A549 (cell line): ENCODE measurements around the gene CISD3. TPM values are rescaled to one million over a fixed set of nuclear protein-coding genes. Genes with fewer than 3 reads are reported as not detected.

ENCODE experiments used
- ATAC-seq, 2 experiments: fragments of 200-7000 bp in 1 of 2; fragments of >200 bp in 1 of 2; cut with Nextera tagmentation in 1 of 2; cut with Tn5 transposase in 1 of 2; 3 replicates each; pipeline versions ENCODE4 v1.8.0 to v1.9.1; 2018 to 2020; ENCODE audit warnings: mild to moderate bottlenecking in 1 of 2, moderate library complexity in 1 of 2
- CTCF ChIA-PET: fragments of 300-600 bp; sonication (Branson Sonifier 250); formaldehyde crosslinking; extraction: SDS; loops from one replicate; lab custom pipeline; 2021; ENCODE audit warnings: antibody characterized with exemption, inconsistent platforms; lab: Yijun Ruan, JAX
- POLR2A ChIA-PET: fragments of 350-600 bp; formaldehyde crosslinking; extraction: SDS; loops from one replicate; lab custom pipeline; 2021; ENCODE audit warnings: antibody characterized with exemption, inconsistent platforms; lab: Yijun Ruan, JAX
- DNase-seq, 2 experiments: peaks; one replicate each; pipeline versions ENCODE4 v3.0.0 to v3.0.0-alpha.2; 2011 to 2016; ENCODE audit warnings: low read depth in 1 of 2, low spot score in 1 of 2
- FAIRE-seq: peaks from 2 replicates; lab custom pipeline; 2011; peaks lifted over from hg19 to GRCh38; lab: Jason Lieb, UNC
- H3K27ac ChIP-seq, 2 experiments: fragments of >200 bp; sonication (Bioruptor Twin); formaldehyde crosslinking; 3 replicates each; pipeline ENCODE4 v1.5.1; 2016 to 2017
- H3K4me1 ChIP-seq: fragments of >200 bp; sonication (Bioruptor Twin); formaldehyde crosslinking; 3 replicates; pipeline ENCODE4 v1.6.1; 2016
- H3K4me2 ChIP-seq: fragments of >200 bp; sonication (Bioruptor Twin); formaldehyde crosslinking; 3 replicates; pipeline ENCODE4 v1.6.1; 2016
- H3K4me3 ChIP-seq: fragments of >200 bp; sonication (Bioruptor Twin); formaldehyde crosslinking; 3 replicates; pipeline ENCODE4 v1.5.1; 2016
- H3K9me3 ChIP-seq: fragments of >200 bp; sonication (Bioruptor Twin); formaldehyde crosslinking; 3 replicates; pipeline ENCODE4 v1.6.1; 2016
- BHLHE40 ChIP-seq: IDR thresholded peaks from 2 replicates; pipeline ENCODE4 v1.6.1; 2012; ENCODE audit warnings: low read depth, low read length, inconsistent platforms
- CEBPB ChIP-seq, 2 experiments: fragments of >200 bp in 1 of 2; sonication (Bioruptor Twin) in 1 of 2; formaldehyde crosslinking in 1 of 2; IDR thresholded peaks; 2 replicates each; pipeline ENCODE4 v1.6.1; 2012 to 2016
- CHD4 ChIP-seq: fragments of 200-600 bp; sonication (generic); IDR thresholded peaks from 2 replicates; pipeline ENCODE4 v1.6.1; 2016; ENCODE audit warnings: antibody characterized with exemption, mild to moderate bottlenecking, borderline replicate concordance
- EP300 ChIP-seq, 2 experiments: fragments of >200 bp; sonication (Bioruptor Twin); formaldehyde crosslinking; IDR thresholded peaks; 2 replicates in 1 of 2; 3 replicates in 1 of 2; pipeline ENCODE4 v1.6.1; 2016 to 2017
- FOSB ChIP-seq: fragments of 250-450 bp; sonication (Bioruptor Pico); IDR thresholded peaks from 2 replicates; pipeline ENCODE4 v1.5.0; 2020; ENCODE audit warnings: mild to moderate bottlenecking, moderate library complexity
- JUN ChIP-seq, 2 experiments: fragments of >200 bp; sonication (Bioruptor Twin); formaldehyde crosslinking; IDR thresholded peaks; 2 replicates in 1 of 2; 3 replicates in 1 of 2; pipeline ENCODE4 v1.6.1; 2016 to 2017
- KDM1A ChIP-seq: fragments of 200-600 bp; sonication (generic); IDR thresholded peaks from 2 replicates; pipeline ENCODE4 v1.6.1; 2016; ENCODE audit warnings: low read depth, mild to moderate bottlenecking
- KDM5A ChIP-seq: fragments of 200-600 bp; sonication (generic); IDR thresholded peaks from 2 replicates; pipeline ENCODE4 v1.6.1; 2016; ENCODE audit warnings: antibody characterized with exemption, mild to moderate bottlenecking
- MAFK ChIP-seq: fragments of 450-650 bp; IDR thresholded peaks from 2 replicates; pipeline ENCODE4 v1.6.1; 2014; ENCODE audit not compliant: partially characterized antibody
- POLR2A ChIP-seq: IDR thresholded peaks from 2 replicates; pipeline ENCODE4 v1.6.1; 2012; ENCODE audit warnings: mild to moderate bottlenecking, low read length
- ZFP36 ChIP-seq: fragments of 450-650 bp; IDR thresholded peaks from 2 replicates; pipeline ENCODE4 v1.6.1; 2014; ENCODE audit warnings: borderline replicate concordance; ENCODE audit not compliant: partially characterized antibody
- ZSCAN20 ChIP-seq: fragments of 250-450 bp; sonication (Bioruptor Pico); IDR thresholded peaks from 2 replicates; pipeline ENCODE4 v1.8.0; 2022; ENCODE audit warnings: mild to moderate bottlenecking, moderate library complexity
- WGBS: methylation state at CpG from one replicate; pipeline ENCODE4 v1.1.6; 2017; ENCODE audit errors: missing lambda C conversion rate; 5-methylcytosine and 5-hydroxymethylcytosine counted together
- polyA plus RNA-seq, 4 experiments: library from polyadenylated mRNA; depleted of rRNA in 3 of 4; stranded (reverse); fragments of >200 nt; fragmentation: RNase III in 1 of 4; extraction: RNeasy Plus Mini Kit Qiagen cat#74134 plus additional on column Dnase treatment in 1 of 4; gene quantifications; 2 replicates in 3 of 4; 3 replicates in 1 of 4; pipeline ENCODE4 v1.2.3, GENCODE V29; 2011 to 2017
- small RNA-seq, 6 experiments: library from RNA; depleted of rRNA; stranded (forward); fragments of <200 nt; gene quantifications; one replicate each; pipeline ENCODE3, GENCODE V24; 2012
- TF ChIP-seq, protein P1 (sequence below): fragments of 150-350 bp; IDR thresholded peaks from 2 replicates; pipeline ENCODE4 v1.6.1; 2014; ENCODE audit warnings: low read depth, mild to moderate bottlenecking, low read length
- TF ChIP-seq, protein P2 (sequence below): fragments of >200 bp; sonication (Bioruptor Twin); formaldehyde crosslinking; IDR thresholded peaks from 3 replicates; pipeline ENCODE4 v1.6.1; 2016

Gene CISD3
- polyA plus RNA-seq, 2 of the 4 experiments (the other 2 are of a cell fraction) = 24.5 to 33.0 TPM

DNA sequence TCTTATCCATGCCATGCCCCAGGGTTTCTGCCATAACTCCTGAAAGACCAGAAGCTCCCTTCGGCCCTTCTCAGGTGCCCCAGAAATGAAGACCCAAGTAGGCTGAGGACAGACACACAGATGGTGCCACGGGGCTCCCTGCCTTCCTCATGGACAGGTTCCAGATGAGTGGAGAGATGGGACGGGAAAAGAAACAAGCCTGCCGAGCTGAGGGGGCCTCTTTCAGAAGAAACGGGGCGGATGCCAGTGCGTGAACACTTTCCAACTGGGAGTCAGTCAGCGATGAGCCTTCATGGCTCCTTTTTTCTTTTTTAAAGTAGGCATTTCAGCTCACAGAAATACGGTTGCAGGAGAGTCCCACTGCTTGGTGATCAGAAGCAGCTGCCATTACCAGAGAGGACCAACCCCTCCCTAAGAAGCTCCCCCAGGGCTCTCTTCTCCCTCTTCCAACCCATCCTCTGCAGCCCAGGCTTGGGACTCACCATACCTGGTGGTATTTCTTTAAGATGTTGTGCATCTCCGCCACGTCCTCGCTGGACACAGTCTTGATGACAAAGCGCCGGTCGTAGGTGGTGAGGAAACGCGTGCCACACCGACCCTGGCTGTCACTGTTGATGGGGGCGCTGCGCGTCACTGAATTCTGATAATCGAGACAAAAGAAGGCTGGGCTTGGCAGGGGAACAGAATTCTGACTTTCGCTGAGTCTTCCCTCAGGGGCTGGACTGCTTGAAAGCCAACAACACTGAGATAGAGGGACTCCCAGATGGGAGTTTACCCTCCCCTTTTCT, 50.0 kb downstream of the CISD3 start:
- Histone ChIP-seq H3K4me1 (no peaks in the 10 kb centered on the region), H3K9me3 (no peaks in the 10 kb centered on the region), H3K4me2 (no peak overlapping the region), H3K4me3 (no peak overlapping the region), H3K27ac (no peak overlapping the region)
- TF ChIP-seq FOSB (CRISPR knock-in tag) (no peak), CHD4 (no peak), CEBPB (IDR thresholded peaks at IDR 0.05) (no peak), BHLHE40 (no peak), KDM1A (no peak), ZFP36 (no peak), POLR2A (no peak), ZSCAN20 (CRISPR knock-in tag) (no peak), KDM5A (no peak), JUN (IDR thresholded peaks at IDR 0.05) (no peak)
- TF ChIP-seq, protein P1, sequence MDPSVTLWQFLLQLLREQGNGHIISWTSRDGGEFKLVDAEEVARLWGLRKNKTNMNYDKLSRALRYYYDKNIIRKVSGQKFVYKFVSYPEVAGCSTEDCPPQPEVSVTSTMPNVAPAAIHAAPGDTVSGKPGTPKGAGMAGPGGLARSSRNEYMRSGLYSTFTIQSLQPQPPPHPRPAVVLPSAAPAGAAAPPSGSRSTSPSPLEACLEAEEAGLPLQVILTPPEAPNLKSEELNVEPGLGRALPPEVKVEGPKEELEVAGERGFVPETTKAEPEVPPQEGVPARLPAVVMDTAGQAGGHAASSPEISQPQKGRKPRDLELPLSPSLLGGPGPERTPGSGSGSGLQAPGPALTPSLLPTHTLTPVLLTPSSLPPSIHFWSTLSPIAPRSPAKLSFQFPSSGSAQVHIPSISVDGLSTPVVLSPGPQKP = no peak
- ChIA-PET CTCF (interaction anchor here (0.5 to 1.9 kb wide), 8 partner anchors 10 to 74 kb away, joined by 3 to 4 read pairs (median 4); partner anchors contain the start of gene CISD3), POLR2A (interaction anchor here (0.9 kb wide), 1 partner anchor 28 kb away, joined by 3 read pairs; the partner anchor contains the start of gene PSMB3)
- ATAC-seq (no peak), FAIRE-seq (no peak), DNase-seq (no peak)
- WGBS = 92% methylated on average over 23 of the region's 23 CpGs

DNA sequence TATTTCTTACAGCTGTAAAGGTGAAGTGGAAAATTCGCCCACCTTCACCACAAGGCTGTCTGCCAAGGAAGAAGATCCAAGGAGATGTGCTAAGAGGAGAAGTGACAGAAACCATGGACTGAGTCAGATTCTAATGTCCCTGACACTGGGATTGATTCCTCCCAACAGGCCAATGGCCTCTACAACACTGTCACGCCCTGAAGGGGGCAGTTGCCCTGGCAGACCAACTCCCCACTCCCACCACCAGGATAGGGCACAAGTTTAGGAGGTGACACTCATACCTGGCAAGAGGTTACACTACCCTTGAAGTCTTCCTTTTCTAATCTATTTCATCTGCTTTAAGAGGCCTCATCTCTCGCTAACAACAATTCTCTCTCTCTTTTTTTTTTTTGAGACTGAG, 53.1 kb downstream of the CISD3 start:
- DNase-seq (no peak), ATAC-seq (peak in 1 of 2 experiments; percentile 46; a peak in 2 of 6 replicates), FAIRE-seq (no peak)
- TF ChIP-seq MAFK (no peak), EP300 (IDR thresholded peaks at IDR 0.05) (no peak), JUN (IDR thresholded peaks at IDR 0.05) (no peak), ZFP36 (no peak)
- TF ChIP-seq, protein P1 = no peak
- TF ChIP-seq, protein P2, sequence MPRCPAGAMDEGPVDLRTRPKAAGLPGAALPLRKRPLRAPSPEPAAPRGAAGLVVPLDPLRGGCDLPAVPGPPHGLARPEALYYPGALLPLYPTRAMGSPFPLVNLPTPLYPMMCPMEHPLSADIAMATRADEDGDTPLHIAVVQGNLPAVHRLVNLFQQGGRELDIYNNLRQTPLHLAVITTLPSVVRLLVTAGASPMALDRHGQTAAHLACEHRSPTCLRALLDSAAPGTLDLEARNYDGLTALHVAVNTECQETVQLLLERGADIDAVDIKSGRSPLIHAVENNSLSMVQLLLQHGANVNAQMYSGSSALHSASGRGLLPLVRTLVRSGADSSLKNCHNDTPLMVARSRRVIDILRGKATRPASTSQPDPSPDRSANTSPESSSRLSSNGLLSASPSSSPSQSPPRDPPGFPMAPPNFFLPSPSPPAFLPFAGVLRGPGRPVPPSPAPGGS = no peak
- H3K4me2 ChIP-seq = no peak overlapping the region
- POLR2A ChIA-PET = no interaction called here
- H3K9me3 ChIP-seq = no peaks in the 10 kb centered on the region
- no peaks in the 10 kb centered on the region for H3K4me1 ChIP-seq
- 89% methylated on average over 3 of the region's 3 CpGs for whole genome bisulfite sequencing
- no peak overlapping the region for H3K4me3 ChIP-seq
- CTCF ChIA-PET = interaction anchor here (0.6 kb wide), 1 partner anchor 37 kb away, joined by 3 read pairs; no protein-coding TSS in a partner anchor
- H3K27ac ChIP-seq = no peak overlapping the region

Small RNA genes lying within 50 kb of the gene (small RNA-seq; reads per million reads assigned to genes)
- gene MIR4726 (0 to 2.5 (median 0) reads per million in 6 experiments), gene MIR4734 (0 to 1.7 (median 0) reads per million in 6 experiments), gene RNA5SP440 (0 to 4.6 (median 1.4) reads per million in 6 experiments), gene RNU6-866P (0 reads per million in 6 experiments)

Other genes with a start within 250 kb of the CISD3 start
- 1.3 and 1.4 TPM in 2 replicates for gene SRCIN1, start 124.4 kb upstream of the CISD3 start, polyA plus RNA-seq (2011; rRNA removed)
- gene SRCIN1, start 124.4 kb upstream of the CISD3 start, polyA plus RNA-seq (2017; fragmentation: RNase III; extraction: RNeasy Plus Mini Kit Qiagen cat#74134 plus additional on column Dnase treatment) = 2.1 to 3.4 TPM (median 2.6 TPM) in 3 replicates
- 4.6 and 5.1 TPM in 2 replicates for gene EPOP, start 55.4 kb upstream of the CISD3 start, polyA plus RNA-seq (2011; rRNA removed)
- 11.2 to 12.3 TPM (median 12.1 TPM) in 3 replicates for gene EPOP, start 55.4 kb upstream of the CISD3 start, polyA plus RNA-seq (2017; fragmentation: RNase III; extraction: RNeasy Plus Mini Kit Qiagen cat#74134 plus additional on column Dnase treatment)
- gene MLLT6, start 25.1 kb upstream of the CISD3 start, polyA plus RNA-seq (2011; rRNA removed) = 24.2 and 28.9 TPM in 2 replicates
- 24.6 to 29.9 TPM (median 28.3 TPM) in 3 replicates for gene MLLT6, start 25.1 kb upstream of the CISD3 start, polyA plus RNA-seq (2017; fragmentation: RNase III; extraction: RNeasy Plus Mini Kit Qiagen cat#74134 plus additional on column Dnase treatment)
- gene PCGF2, start 18.0 kb downstream of the CISD3 start, polyA plus RNA-seq (2011; rRNA removed) = 19.9 and 21.2 TPM in 2 replicates
- 33.9 to 43.6 TPM (median 42.5 TPM) in 3 replicates for gene PCGF2, start 18.0 kb downstream of the CISD3 start, polyA plus RNA-seq (2017; fragmentation: RNase III; extraction: RNeasy Plus Mini Kit Qiagen cat#74134 plus additional on column Dnase treatment)
- gene PSMB3, start 22.4 kb downstream of the CISD3 start, polyA plus RNA-seq (2011; rRNA removed) = 417 and 467 TPM in 2 replicates
- gene PSMB3, start 22.4 kb downstream of the CISD3 start, polyA plus RNA-seq (2017; fragmentation: RNase III; extraction: RNeasy Plus Mini Kit Qiagen cat#74134 plus additional on column Dnase treatment) = 463 to 466 TPM (median 465 TPM) in 3 replicates
- 40.3 and 42.5 TPM in 2 replicates for gene PIP4K2B, start 69.2 kb downstream of the CISD3 start, polyA plus RNA-seq (2011; rRNA removed)
- gene PIP4K2B, start 69.2 kb downstream of the CISD3 start, polyA plus RNA-seq (2017; fragmentation: RNase III; extraction: RNeasy Plus Mini Kit Qiagen cat#74134 plus additional on column Dnase treatment) = 53.7 to 56.7 TPM (median 55.3 TPM) in 3 replicates
- gene CWC25, start 95.0 kb downstream of the CISD3 start, polyA plus RNA-seq (2011; rRNA removed) = 34.1 and 34.5 TPM in 2 replicates
- gene CWC25, start 95.0 kb downstream of the CISD3 start, polyA plus RNA-seq (2017; fragmentation: RNase III; extraction: RNeasy Plus Mini Kit Qiagen cat#74134 plus additional on column Dnase treatment) = 22.5 to 24.2 TPM (median 23.1 TPM) in 3 replicates
- gene RPL23, start 123.4 kb downstream of the CISD3 start, polyA plus RNA-seq (2011; rRNA removed) = 2,297 and 2,715 TPM in 2 replicates
- gene RPL23, start 123.4 kb downstream of the CISD3 start, polyA plus RNA-seq (2017; fragmentation: RNase III; extraction: RNeasy Plus Mini Kit Qiagen cat#74134 plus additional on column Dnase treatment) = 2,814 to 3,171 TPM (median 2,969 TPM) in 3 replicates
- gene LASP1, start 139.7 kb downstream of the CISD3 start, polyA plus RNA-seq (2011; rRNA removed) = 145 and 152 TPM in 2 replicates
- 281 to 312 TPM (median 287 TPM) in 3 replicates for gene LASP1, start 139.7 kb downstream of the CISD3 start, polyA plus RNA-seq (2017; fragmentation: RNase III; extraction: RNeasy Plus Mini Kit Qiagen cat#74134 plus additional on column Dnase treatment)
- gene FBXO47, start 237.1 kb downstream of the CISD3 start, polyA plus RNA-seq (2011; rRNA removed) = 0.04 TPM in 1 of 2 replicates, not detected in the other
- gene FBXO47, start 237.1 kb downstream of the CISD3 start, polyA plus RNA-seq (2017; fragmentation: RNase III; extraction: RNeasy Plus Mini Kit Qiagen cat#74134 plus additional on column Dnase treatment) = 0.04 TPM in 1 of 3 replicates, not detected in the others